A549 treated with Hydrocortisone at 1 μM for 4 hours (cell line): ENCODE measurements around the gene POLR1E. TPM values are rescaled to one million over a fixed set of nuclear protein-coding genes. Genes with fewer than 3 reads are reported as not detected.

Experiments
- total RNA-seq: library from RNA; stranded (reverse); fragments of 200-300 nt; extraction: Qiagen RNA extraction; gene quantifications from 5 replicates; pipeline ENCODE4 v1.2.3, GENCODE V29; 2022

The POLR1E gene
- 33.1 to 39.0 TPM (median 35.7 TPM) in 5 replicates for total RNA-seq

GRCh38 chr9:37485389-37486255 is at the start of gene POLR1E:
POLR1E (plus strand) TSS chr9:37485948; CDS start chr9:37486048, 100 bp downstream.

GRCh38 chr9:37465249-37466036 is 20.3 kb upstream of the POLR1E start, which contains the start of gene ZBTB5:
ZBTB5 (minus strand) TSS chr9:37465450; CDS start chr9:37442551, 22,899 bp downstream.

Other genes with a start within 250 kb of the POLR1E start
- gene GRHPR, start 63.3 kb upstream of the POLR1E start, total RNA-seq, result 151 to 178 TPM (median 164 TPM) in 5 replicates
- 6.2 to 7.8 TPM (median 7.3 TPM) in 5 replicates for gene ZBTB5, start 20.5 kb upstream of the POLR1E start, total RNA-seq
- gene FBXO10, start 90.4 kb downstream of the POLR1E start, total RNA-seq, result 7.2 to 8.1 TPM (median 7.6 TPM) in 5 replicates
- gene TOMM5, start 106.6 kb downstream of the POLR1E start, total RNA-seq, result 267 to 330 TPM (median 326 TPM) in 5 replicates
- 0.03 to 0.10 TPM (median 0.05 TPM) in 5 replicates for gene FRMPD1, start 165.0 kb downstream of the POLR1E start, total RNA-seq